GM19463 (cell line): ENCODE data around the gene TSHB.
"Not testable (repeated sequence)": the region's sequence is repeated elsewhere in the genome, so short reads cannot be mapped to it uniquely, and the experiment has no call there.

Experiments used
- ATAC-seq: cut with Tn5 transposase; IDR thresholded peaks from one replicate; pipeline ENCODE4 v1.9.1; 2021; ENCODE audit warnings: mild to moderate bottlenecking, moderate library complexity; ENCODE audit not compliant: unreplicated experiment

TSHB gene

GRCh38 chr1:115029526-115029925 lies at the start of gene TSHB:
Gene TSHB (plus strand): TSS chr1:115029826. CDS start chr1:115033363, 3,537 bp downstream.
- no peak for ATAC-seq

- ATAC-seq: no peak
Measured at GRCh38 chr1:114982251-114982650, 47.4 kb upstream of the TSHB start.

- no peak for ATAC-seq
Measured at GRCh38 chr1:114986286-114986685, 43.3 kb upstream of the TSHB start.

- no peak for ATAC-seq
Measured at GRCh38 chr1:114988095-114988494, 41.5 kb upstream of the TSHB start.

GRCh38 chr1:114997510-114998289 lies 31.9 kb upstream of the TSHB start:
- no peak for ATAC-seq

- no peak for ATAC-seq
Measured at GRCh38 chr1:115006191-115006590, 23.4 kb upstream of the TSHB start.

- ATAC-seq: no peak
Measured at GRCh38 chr1:115012006-115012405, 17.6 kb upstream of the TSHB start.

GRCh38 chr1:115012434-115012833 lies 17.2 kb upstream of the TSHB start:
- ATAC-seq: no peak

GRCh38 chr1:115013792-115014191 lies 15.8 kb upstream of the TSHB start:
- no peak for ATAC-seq

GRCh38 chr1:115019549-115019948 lies 10.1 kb upstream of the TSHB start:
- ATAC-seq: not testable (repeated sequence)

GRCh38 chr1:115021145-115021544 lies 8.5 kb upstream of the TSHB start:
- no peak for ATAC-seq

- ATAC-seq: no peak
Measured at GRCh38 chr1:115023593-115023992, 6.0 kb upstream of the TSHB start.

GRCh38 chr1:115031595-115031994 lies 2.0 kb downstream of the TSHB start:
- no peak for ATAC-seq

GRCh38 chr1:115035652-115036051 lies 6.0 kb downstream of the TSHB start:
- no peak for ATAC-seq

GRCh38 chr1:115036814-115037507 lies 7.3 kb downstream of the TSHB start:
- no peak for ATAC-seq

GRCh38 chr1:115040501-115040900 lies 10.9 kb downstream of the TSHB start:
- ATAC-seq: no peak

- no peak for ATAC-seq
Measured at GRCh38 chr1:115041654-115042053, 12.0 kb downstream of the TSHB start.

- no peak for ATAC-seq
Measured at GRCh38 chr1:115046751-115047150, 17.1 kb downstream of the TSHB start.

GRCh38 chr1:115051850-115052249 lies 22.2 kb downstream of the TSHB start:
- no peak for ATAC-seq

GRCh38 chr1:115052454-115053083 lies 22.9 kb downstream of the TSHB start:
- peak; percentile 92 for ATAC-seq

GRCh38 chr1:115056395-115056798 lies 26.8 kb downstream of the TSHB start:
- no peak for ATAC-seq
